ENCODE data around the gene CD3G.

DNA sequence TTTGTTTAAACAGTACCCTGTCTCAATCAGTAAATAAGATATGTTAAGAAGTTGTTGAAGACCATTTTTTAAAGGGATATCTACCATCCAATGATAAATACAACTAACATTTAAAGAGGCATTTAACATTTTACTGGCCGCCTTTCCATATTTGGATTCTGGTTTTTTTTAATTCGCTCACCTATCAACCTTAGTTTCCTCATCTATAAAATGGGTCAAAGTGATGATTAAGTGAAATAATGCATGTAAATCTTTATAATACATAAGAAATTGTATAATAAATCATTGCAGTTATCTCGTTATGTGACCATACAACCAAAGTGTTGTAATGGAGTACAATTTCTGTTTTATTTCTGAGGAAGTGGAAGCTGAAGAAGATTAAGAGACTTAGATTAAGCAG, 39.5 kb downstream of the CD3G start:
- no peak for TF ChIP-seq POLR2A (IDR thresholded peaks at IDR 0.05)
- TF ChIP-seq, protein P1, sequence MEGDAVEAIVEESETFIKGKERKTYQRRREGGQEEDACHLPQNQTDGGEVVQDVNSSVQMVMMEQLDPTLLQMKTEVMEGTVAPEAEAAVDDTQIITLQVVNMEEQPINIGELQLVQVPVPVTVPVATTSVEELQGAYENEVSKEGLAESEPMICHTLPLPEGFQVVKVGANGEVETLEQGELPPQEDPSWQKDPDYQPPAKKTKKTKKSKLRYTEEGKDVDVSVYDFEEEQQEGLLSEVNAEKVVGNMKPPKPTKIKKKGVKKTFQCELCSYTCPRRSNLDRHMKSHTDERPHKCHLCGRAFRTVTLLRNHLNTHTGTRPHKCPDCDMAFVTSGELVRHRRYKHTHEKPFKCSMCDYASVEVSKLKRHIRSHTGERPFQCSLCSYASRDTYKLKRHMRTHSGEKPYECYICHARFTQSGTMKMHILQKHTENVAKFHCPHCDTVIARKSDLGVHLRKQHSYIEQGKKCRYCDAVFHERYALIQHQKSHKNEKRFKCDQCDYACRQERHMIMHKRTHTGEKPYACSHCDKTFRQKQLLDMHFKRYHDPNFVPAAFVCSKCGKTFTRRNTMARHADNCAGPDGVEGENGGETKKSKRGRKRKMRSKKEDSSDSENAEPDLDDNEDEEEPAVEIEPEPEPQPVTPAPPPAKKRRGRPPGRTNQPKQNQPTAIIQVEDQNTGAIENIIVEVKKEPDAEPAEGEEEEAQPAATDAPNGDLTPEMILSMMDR (IDR thresholded peaks at IDR 0.05) = no peak

Measured in upper lobe of left lung (tissue), 4 donors.